HG02938 (cell line): ENCODE data around the gene CTSW.
A peak's percentile ranks its signal among the peaks of the same experiment; 100 is the strongest.

ENCODE experiments used
- ATAC-seq: cut with Tn5 transposase; IDR thresholded peaks from one replicate; pipeline ENCODE4 v1.9.1; 2021; ENCODE audit warnings: mild to moderate bottlenecking, moderate library complexity; ENCODE audit not compliant: unreplicated experiment

The CTSW gene

DNA sequence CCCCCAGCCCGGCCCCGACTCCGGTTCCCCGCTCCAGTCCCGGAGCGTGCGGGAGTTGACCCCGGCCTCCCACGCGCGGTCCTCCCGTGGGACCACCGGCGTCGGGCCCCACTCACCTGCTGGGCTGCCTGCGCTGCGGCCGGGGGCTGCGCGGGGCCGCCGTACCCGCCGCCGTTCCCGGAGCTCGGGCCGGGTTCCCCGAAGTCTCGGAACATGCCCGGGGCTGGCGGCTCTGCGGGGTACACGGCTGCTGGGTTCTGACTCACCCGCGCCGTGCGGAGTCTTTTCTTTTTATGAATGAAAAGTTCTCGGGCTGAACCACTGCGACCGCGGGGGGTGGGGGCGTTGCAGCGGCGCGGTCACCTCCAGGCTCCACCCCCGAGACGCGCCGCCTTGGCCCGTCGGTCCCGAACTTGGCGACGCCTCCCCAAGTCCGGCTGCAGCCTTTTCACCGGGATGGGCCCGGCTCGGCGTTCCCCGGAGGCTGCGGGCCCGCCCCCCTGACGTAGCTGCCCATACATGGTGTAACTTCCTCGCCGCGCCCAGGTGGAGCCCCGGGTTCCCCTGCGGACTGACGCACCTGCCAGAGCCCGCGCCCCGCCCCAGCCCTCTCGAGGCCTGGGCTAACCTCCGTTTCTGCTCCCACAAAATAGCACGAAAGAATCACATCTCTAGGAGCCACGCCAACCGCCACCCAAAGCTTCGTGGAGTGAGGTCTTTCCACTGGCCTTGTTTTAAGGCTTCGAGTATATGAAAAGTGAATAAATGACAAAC is 20.7 kb downstream of the CTSW start, which contains the start of gene FOSL1:
Gene FOSL1, minus strand, starts transcription at position 264 of the 774 bp plus-strand sequence. Its CDS starts 49 bp downstream, at position 215.
- peak; percentile 54 for ATAC-seq

DNA sequence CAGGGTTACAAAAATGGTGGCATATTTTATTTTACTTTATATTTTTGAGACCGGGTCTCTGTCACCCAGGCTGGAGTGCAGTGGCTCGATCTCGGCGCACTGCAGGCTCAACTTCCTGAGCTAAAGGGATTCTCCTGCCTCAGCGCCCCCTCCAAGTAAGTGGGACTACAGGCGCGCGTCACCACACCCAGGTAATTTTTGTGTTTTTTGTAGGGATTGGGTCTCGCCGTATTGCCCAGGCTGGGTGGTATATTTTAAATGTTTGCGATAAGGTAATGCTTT is 21.2 kb downstream of the CTSW start:
- ATAC-seq = no peak

DNA sequence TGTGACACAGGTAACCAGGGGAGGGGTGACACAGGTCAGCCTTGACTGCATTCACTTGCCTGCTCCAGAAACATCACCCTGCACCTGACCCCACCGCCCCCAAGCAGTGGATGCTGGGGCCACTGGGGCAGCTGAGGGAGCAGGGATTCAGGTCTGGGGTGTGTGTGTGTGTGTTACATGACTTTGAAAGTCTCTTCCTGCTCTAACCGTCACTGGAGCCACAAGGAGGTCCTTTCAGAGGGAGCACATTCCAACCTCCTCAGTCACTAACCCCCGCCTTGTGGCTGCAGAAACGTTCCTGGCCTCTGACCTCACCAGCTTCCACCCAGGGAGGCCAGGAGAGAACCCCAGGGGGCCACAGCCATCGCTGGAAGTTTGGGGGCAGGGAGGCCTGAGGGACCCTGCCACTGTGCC is 23.4 kb downstream of the CTSW start:
- ATAC-seq = no peak

DNA sequence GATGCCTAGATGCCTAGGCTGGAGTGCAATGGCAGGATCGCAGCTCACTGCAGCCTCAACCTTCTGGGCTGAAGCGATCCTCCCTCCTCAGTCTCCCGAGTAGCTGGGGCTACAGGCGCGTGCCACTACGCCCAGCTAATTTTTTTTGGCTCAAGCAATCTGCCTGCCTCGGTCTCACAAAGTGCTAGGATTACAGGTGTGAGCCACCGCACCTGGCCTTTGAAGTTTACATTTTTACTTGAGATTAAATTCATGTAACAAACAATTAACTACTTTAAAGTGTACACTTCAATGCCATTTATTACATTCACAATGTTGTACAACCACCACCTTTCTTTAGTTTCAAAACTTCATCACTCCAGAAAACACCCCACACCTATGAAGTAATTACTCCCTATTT is 24.1 kb downstream of the CTSW start:
- ATAC-seq = no peak

DNA sequence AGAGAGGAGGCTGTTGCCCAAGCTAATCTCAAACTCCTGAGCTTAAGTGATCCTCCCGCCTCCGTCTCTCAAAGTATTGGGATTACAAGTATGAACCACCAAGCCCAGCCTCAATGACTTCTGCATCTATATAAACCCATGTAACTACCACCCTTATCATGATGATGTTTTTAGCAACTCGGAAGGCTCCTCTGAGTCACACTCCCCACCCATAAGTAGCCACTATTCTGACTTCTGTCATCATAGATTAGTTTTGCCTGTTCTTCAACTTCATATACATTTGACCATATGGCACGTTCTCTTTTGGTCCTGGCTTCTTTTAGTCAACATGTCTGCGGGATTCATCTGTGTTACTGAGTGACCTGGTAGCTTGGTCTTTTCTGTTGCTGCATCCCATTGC is 27.0 kb downstream of the CTSW start:
- no peak for ATAC-seq

DNA sequence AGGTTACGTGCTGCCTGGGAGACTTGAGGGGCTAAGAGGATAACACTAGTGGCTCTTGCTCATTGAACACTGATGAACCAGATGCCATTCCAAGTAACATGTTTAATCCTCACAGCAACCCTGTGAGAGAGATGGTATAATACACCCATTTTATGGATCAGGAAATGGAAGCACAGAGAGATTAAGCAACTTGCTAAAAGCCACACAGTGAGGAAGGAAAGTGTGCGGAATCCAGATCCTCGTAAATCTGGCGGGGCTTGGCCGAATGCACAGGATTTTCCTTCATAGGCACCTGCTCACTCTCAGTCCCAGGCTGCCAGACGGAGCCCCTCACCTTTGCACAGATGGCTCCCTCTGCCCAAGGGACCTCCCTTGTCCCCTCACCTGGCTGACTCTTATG is 28.2 kb downstream of the CTSW start:
- no peak for ATAC-seq

DNA sequence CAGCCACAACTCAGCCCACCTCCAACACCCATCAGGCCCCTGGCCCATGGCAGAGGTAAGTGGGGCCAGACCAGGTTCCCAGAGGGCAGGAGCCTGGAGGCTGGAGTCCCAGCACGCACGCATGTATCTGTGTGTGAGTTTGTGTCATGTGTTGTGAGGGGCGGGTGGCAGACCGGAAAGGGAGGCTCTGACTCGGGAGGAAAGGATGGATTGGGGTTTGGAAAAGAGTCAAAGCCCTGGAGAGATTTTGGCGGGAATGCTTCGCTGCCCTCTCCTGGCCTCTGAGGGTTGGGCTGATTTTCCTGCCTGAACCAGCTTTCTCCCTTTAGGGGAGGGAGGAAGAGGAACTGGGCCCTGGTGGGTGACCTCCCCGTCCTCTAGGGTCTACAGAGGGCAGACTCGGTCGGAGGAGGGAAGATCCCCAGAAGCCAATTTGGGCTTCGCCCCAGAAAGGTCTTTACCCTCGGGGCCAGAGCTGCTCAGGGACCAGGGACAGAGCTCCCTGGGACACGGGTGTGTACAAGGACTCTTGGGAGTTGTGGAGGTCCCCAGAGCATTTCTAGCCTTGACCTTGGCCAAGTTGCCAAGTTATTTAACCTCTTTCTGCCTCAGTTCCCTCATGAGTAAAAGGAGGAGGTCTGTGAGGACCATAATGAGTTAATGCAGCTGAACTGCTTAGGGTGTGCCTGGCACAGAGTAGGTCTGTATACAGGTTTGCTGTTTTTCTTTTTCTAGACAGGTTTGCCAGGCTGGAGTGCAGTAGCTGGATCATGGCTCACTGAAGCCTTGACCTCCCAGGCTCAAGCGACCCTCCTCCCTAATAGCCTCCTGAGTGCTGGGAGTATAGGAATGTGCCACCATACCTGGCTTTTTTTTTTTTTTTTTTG is 32.3 kb downstream of the CTSW start:
- ATAC-seq = no peak

DNA sequence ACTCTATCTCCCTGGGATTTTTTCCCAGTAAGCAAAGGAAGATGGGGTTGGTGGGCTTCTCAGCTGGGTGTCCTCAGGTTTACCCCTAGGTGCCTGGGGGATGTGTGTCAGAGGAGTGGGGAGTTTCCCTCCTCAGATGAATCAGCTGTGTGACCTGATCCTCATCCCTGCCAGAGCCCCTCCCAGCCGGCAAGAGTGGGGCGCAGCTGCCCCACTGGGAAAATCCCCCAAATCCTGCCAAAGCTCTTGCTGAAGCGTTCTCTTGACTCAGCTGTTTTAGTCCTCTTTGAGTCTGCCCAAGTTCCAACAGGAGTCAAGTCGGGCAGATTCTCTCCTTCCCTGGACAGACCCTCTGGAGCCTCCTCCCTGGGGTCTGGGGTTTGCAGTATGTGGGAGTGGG is 33.2 kb downstream of the CTSW start:
- no peak for ATAC-seq

DNA sequence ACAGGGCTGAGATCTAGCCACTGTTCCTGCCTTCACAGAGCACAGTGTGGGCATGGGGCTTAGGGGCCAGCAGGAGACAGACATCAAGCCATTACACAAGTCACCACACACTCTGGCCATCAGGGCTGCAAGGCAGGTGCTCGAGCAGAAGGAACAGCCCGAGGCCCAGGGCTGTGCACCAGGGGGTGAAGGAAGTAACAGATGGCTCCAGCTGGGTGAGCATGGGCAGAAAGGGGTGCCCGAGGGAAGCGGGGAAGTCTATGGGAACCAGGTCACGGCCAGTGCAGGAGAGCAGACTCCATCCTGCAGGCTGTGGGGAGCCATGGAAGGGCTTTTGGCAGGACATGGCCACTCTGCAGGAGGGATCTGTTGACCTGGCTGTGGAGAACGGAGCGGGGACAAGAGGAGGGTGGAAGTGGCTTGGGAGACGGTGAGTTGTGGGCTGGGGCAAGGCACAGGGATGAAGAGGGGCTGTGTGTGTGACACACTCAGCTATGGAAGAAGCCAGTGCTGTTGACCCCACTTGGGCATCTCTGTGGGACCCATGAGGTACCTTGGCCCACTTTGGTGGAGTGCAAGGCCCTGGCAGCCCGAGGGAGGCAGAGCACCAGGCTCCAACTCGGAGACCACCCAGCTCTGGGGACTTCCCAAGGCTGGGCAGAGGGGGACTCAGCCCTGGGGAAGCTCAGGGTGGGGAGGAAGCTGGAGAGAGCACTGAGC is 35.6 kb downstream of the CTSW start:
- ATAC-seq = no peak

DNA sequence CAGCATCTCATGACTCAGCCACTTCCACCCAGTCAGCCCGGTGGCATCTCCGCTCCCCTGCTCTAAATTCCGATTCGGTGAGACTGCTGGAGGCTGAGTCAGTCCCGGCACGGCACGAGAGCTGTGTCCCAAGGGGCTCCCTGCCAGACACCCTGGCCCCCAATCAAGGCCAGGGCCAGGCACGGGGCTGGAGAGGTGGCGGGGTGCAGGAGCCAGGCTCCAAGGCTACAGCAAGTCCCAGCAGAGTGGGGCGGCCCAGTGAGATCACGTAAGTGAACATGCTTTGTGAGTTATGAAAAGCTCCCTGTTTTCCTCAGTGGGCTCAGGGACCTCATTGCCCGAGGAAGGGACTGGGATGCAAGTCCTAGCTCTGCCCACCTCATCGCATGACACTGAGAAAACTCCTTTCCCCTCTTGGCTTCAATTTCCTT is 36.2 kb downstream of the CTSW start:
- no peak for ATAC-seq

DNA sequence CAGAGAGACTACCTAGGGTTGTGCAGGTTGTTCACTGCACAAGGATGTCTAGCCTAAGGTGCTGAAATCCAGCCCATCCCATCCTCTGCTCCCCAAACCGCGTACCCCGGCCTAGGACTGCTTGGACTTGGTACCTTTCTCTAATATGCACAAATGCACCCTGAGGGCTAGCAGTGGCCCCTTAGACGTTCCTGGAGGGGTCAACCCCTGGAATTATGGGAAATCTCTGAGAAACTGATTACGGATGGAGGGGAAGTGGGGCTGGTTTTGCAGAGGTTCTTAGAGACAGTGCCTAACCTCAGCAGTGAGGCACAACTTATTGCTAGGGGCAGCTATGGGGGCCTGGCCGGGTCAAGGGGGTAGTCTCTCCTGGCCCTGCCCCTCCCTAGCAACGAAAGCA is 36.8 kb downstream of the CTSW start:
- no peak for ATAC-seq

DNA sequence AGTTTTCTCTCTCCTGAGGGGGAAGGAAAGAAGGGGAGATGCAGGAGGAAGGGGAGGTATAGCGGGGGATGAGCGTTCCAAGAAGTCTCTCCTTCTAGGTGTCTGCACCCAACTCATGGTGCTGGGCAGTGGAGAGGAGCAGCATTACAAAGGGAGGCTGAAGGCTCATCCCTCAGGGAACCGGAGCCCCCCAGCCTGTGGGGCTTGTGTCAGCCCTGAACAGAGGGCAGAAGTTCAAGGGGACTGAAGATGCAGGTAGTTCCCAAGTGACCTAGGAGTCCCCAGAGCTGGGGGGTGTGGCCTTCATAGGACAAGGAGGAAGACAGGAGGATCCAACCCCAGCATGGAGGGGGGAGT is 37.4 kb downstream of the CTSW start:
- no peak for ATAC-seq

DNA sequence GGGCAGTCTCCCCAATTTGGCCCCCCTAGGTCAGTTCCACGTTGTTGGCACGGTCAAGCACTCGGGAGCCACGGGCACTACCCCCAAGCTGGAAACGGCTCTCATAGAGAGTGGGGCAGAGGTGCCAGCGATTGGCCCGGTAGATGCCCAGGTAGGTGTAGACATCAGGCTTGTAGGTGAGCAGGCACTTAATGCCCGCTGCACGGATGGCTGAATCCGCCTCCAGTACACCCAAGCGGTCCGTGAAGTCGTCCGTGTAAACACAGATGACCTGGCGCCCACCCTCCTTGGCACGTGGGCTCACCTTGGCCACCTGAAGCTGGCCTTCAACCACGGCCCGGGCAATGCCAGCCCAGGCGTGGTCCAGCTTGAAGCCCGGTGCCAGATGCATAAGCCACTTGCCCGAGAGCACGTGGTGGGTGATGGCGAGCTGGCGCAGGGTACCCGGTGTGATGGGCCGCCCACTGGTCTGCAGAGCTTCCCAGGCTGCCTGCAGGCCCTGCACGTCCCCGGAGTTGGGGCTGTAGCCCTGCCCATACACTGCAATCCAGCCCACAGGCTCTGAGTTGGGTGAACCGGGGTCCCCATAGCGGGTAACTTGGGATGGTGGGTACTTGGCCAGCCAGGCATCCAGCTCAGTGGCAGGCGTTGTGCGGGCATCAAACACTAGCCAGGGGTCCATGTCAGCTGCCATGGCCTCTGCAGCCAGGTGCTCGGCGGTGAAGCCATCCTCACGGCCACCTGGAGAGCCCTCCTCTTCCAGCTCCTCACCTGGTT is 38.0 kb downstream of the CTSW start:
- no peak for ATAC-seq

DNA sequence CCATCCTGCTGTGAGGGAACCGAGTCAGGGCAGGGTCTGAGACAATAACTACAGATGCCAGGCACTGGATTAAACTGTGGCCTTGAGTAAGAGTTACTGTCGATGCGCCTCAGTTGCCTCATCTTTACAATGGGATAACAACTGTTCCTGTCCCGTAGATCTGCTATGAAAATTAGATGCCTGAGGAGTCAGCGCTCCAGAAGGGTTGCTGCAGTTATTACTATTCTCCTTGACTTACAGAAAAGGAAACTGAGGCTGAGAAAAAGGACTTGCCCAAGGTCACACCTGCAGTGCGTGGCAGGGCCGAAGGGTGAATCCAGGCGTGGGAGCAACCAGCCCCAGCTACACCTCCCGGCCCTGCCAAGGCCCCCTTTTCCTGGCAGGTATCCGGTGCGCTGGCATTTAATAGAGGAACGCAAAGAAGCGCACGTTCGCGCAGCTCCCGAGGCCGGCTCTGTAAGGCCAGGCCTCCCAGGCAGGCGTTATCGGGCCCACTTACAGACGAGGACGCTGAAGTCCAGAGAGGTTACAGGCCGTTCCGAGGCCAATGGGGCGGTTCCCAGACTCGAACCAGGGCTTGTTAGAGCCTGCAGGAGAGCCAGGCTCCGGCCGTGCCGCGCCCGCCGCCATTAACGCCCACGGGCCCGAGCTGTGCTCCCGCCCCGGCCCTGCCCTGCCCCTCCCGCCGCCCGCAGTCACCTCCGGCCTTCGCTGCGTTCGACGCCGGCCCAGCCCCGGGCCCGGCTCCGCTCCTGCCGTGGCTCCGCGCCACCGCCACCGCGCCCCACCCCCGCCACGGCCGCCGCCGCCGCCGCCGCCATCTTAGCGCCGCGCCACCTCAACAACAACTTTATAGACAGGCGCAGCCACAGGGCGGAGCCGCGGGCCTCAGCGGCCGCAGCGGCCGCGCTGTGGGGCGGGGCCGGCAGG is 38.8 kb downstream of the CTSW start, which contains the start of gene C11orf68:
Gene C11orf68, minus strand, starts transcription at position 852 of the 930 bp plus-strand sequence. Its CDS starts 31 bp downstream, at position 821.
- ATAC-seq = peak; percentile 53

DNA sequence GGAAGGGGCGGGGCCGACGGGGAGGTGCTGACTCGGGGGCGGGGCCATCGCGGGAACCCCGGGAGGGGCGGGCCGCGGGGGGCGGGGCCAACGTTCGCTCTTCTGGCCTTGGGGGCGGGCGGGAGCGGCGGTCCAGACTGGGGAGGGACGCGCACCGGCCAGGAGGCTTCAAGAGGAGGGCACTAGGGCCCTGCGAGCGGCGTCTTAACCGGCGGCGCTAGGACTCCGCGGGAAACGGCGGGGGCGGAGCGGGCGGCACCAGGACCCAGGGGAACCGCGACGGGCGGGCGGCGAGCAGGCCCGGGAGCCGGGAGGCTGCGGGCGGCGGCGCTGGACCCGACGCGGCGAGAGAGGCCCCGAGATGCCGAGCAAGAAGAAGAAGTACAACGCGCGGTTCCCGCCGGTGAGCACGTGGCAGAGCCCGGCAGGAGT is 39.5 kb downstream of the CTSW start, which contains the start of gene DRAP1:
Gene DRAP1, plus strand, starts transcription at position 286 of the 432 bp plus-strand sequence. Its CDS starts 76 bp downstream, at position 362.
- ATAC-seq = peak; percentile 70

DNA sequence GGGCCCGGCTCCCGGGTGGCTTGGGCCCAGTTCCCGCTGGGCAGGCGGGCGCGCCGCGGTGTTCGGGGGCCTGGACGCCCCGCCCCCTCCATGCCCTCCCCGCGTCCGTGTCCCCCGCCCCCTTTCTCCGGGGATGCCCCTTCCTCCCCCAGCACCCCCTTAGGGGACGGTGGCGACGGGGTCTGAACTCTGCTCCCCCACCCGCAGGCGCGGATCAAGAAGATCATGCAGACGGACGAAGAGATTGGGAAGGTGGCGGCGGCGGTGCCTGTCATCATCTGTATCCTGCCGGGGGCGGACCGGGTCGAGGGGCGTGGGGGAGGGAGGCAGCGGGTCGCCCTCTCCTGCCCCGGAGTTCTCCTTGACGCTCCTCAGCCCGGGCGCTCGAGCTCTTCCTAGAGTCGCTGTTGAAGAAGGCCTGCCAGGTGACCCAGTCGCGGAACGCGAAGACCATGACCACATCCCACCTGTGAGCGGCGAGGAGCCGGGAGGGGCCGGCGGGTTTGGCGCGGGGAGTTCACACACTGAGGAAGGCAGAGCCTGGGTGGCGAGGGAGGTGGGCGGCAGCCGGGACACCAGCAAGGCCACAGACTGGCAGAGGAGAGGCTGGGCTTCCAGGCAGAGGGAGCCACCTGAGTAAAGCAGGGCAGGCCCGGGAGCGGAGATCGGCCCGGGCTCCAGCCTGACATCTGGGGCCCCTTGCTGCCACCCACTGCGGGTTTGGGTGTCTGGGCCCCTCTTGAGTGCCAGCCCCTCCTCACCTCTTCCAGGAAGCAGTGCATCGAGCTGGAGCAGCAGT is 40.1 kb downstream of the CTSW start:
- peak; percentile 39 for ATAC-seq

DNA sequence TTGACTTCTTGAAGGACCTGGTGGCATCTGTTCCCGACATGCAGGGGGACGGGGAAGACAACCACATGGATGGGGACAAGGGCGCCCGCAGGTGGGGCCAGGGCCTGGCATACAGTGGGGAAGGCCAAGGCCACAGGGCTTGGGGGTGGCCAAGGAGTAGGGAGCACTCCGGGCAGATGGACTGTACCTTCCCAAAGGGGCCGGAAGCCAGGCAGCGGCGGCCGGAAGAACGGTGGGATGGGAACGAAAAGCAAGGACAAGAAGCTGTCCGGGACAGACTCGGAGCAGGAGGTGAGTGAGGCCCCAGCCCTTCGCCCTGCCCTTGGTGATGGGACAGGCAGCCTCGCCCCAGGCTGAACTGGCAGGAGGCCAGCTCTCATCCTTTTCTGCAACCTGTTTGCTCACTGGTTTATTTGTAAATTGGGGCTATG is 40.8 kb downstream of the CTSW start:
- no peak for ATAC-seq

DNA sequence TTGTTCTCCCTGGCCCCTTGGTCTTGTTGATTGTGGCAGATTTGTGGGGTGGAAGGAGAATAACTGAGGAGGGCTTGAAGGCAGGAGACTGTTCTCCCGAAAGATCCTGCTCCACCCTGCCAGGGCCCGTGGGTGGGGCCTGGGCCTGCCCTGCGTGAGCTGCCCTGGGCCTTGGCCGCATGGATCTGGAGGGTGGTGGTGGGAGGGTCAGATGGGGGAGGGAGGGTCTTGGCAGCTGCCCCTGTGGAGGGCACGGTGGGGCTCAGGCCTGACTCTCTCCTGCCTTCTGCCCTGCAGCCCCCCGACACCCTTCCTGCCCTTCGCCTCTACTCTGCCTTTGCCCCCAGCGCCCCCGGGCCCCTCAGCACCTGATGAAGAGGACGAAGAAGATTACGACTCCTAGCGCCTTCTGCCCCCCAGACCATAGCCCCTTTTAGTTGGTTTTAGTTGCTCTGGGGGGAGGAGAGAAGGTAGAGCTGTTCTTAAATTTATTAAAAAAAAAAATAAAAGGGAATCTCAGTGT is 41.5 kb downstream of the CTSW start:
- no peak for ATAC-seq
